MCF 10A (cell line): Measurements from ENCODE around the gene DDX10. TPM values are rescaled to one million over a fixed set of nuclear protein-coding genes. Genes with fewer than 3 reads are reported as not detected.

Source experiments
- BruUV-seq: library from RNA; stranded (reverse); fragments of 400-500 nt; replicated peaks from 2 replicates; lab custom pipeline; 2021; lab: Mats Ljungman, UMichigan
- CTCF ChIA-PET: fragments of 300-600 bp; sonication (Branson Sonifier 250); formaldehyde crosslinking; extraction: SDS; loops from one replicate; lab custom pipeline; 2021; ENCODE audit warnings: antibody characterized with exemption, inconsistent platforms; lab: Yijun Ruan, JAX
- POLR2A ChIA-PET: fragments of 300-600, 350-650 bp; sonication (Branson Sonifier 250); formaldehyde crosslinking; extraction: SDS; loops from one replicate; lab custom pipeline; 2020; ENCODE audit warnings: antibody characterized with exemption, inconsistent platforms; lab: Yijun Ruan, JAX
- DNase-seq: peaks from one replicate; pipeline ENCODE4 v3.0.0-alpha.2; 2018; ENCODE audit not compliant: unreplicated experiment
- H3K27ac Mint-ChIP-seq: one replicate; pipeline ENCODE4 v1.8.0; 2022; ENCODE audit warnings: mild to moderate bottlenecking, low read depth, mixed read lengths; ENCODE audit not compliant: unreplicated experiment
- H3K27me3 Mint-ChIP-seq: one replicate; pipeline ENCODE4 v1.8.0; 2022; ENCODE audit warnings: mixed read lengths; ENCODE audit not compliant: insufficient read depth, unreplicated experiment
- H3K36me3 Mint-ChIP-seq: one replicate; pipeline ENCODE4 v1.8.0; 2022; ENCODE audit warnings: mild to moderate bottlenecking, moderate library complexity, mixed read lengths; ENCODE audit not compliant: insufficient read depth, unreplicated experiment
- H3K4me1 Mint-ChIP-seq: one replicate; pipeline ENCODE4 v1.8.0; 2022; ENCODE audit warnings: mixed read lengths; ENCODE audit not compliant: insufficient read depth, unreplicated experiment
- H3K4me3 Mint-ChIP-seq: one replicate; pipeline ENCODE4 v1.8.0; 2022; ENCODE audit warnings: mild to moderate bottlenecking, moderate library complexity, mixed read lengths; ENCODE audit not compliant: unreplicated experiment
- H3K9me3 Mint-ChIP-seq: one replicate; pipeline ENCODE4 v1.8.0; 2022; ENCODE audit warnings: mixed read lengths; ENCODE audit not compliant: unreplicated experiment
- CTCF ChIP-seq: fragments of 200-600 bp; IDR thresholded peaks from one replicate; pipeline ENCODE4 v1.8.0; 2022; ENCODE audit warnings: antibody characterized with exemption, mild to moderate bottlenecking; ENCODE audit not compliant: unreplicated experiment
- intact Hi-C: fragments of 100-400 bp; cut with micrococcal nuclease; formaldehyde crosslinking; loops from 2 replicates; pipeline ENCODE4 v1.14.1; 2022
- total RNA-seq: library from RNA; stranded (reverse); gene quantifications from 2 replicates; pipeline ENCODE4 v1.2.3, GENCODE V29; 2022

The DDX10 gene
- total RNA-seq, 1 experiment from 2014 or later: 113 TPM

- ChIA-PET POLR2A (interaction anchor here (0.5 to 1.0 kb wide), 2 partner anchors 11 to 908 kb away, joined by 3 read pairs; no protein-coding TSS in a partner anchor), CTCF (no interaction called here)
- DNase-seq: no peak
- Mint-ChIP-seq H3K4me3 (no peak overlapping the region), H3K4me1 (no peaks in the 10 kb centered on the region), H3K36me3 (no peaks in the 10 kb centered on the region), H3K9me3 (no peaks in the 10 kb centered on the region), H3K27me3 (no peaks in the 10 kb centered on the region), H3K27ac (no peak overlapping the region)
- BruUV-seq: no TSS peak
- intact Hi-C loops: no loop called here
- no peak for TF ChIP-seq CTCF
Measured at GRCh38 chr11:108863528-108863927, 198.7 kb downstream of the DDX10 start.

- Mint-ChIP-seq H3K9me3 (no peaks in the 10 kb centered on the region), H3K4me3 (no peak overlapping the region), H3K27ac (no peak overlapping the region), H3K4me1 (peaks cover 5% of the 10 kb centered on the region), H3K36me3 (peaks cover 1% of the 10 kb centered on the region), H3K27me3 (no peaks in the 10 kb centered on the region)
- TF ChIP-seq CTCF: no peak
- no TSS peak for BruUV-seq
- intact Hi-C loops: no loop called here
- no peak for DNase-seq
- ChIA-PET CTCF (interaction anchor here (0.8 kb wide), 1 partner anchor 871 kb away, joined by 3 read pairs; no protein-coding TSS in a partner anchor), POLR2A (no interaction called here)
Measured at GRCh38 chr11:108865406-108865805, 200.5 kb downstream of the DDX10 start.

GRCh38 chr11:108866781-108867180 lies 201.9 kb downstream of the DDX10 start:
- H3K36me3 Mint-ChIP-seq: peaks cover 6% of the 10 kb centered on the region
- no peaks in the 10 kb centered on the region for H3K9me3 Mint-ChIP-seq
- no peak for TF ChIP-seq CTCF
- H3K27ac Mint-ChIP-seq: no peak overlapping the region
- intact Hi-C loops: no loop called here
- no peak for DNase-seq
- no TSS peak for BruUV-seq
- ChIA-PET POLR2A (interaction anchor here (1.2 kb wide), 1 partner anchor 25 kb away, joined by 3 read pairs; no protein-coding TSS in a partner anchor), CTCF (interaction anchor here (1.3 kb wide), 1 partner anchor 101 kb away, joined by 3 read pairs; no protein-coding TSS in a partner anchor)
- H3K4me1 Mint-ChIP-seq: peaks cover 16% of the 10 kb centered on the region
- no peaks in the 10 kb centered on the region for H3K27me3 Mint-ChIP-seq
- no peak overlapping the region for H3K4me3 Mint-ChIP-seq

- Mint-ChIP-seq H3K27me3 (no peaks in the 10 kb centered on the region), H3K27ac (peak overlapping the region; percentile 29), H3K36me3 (peaks cover 6% of the 10 kb centered on the region), H3K4me1 (peaks cover 32% of the 10 kb centered on the region), H3K4me3 (no peak overlapping the region), H3K9me3 (no peaks in the 10 kb centered on the region)
- intact Hi-C loops: loop anchor here (1.0 to 5.0 kb wide), 3 partner anchors 172 to 1067 kb away; no protein-coding TSS in a partner anchor
- DNase-seq: peak; percentile 24
- TF ChIP-seq CTCF: no peak
- ChIA-PET CTCF (interaction anchor here (1.2 to 2.1 kb wide), 2 partner anchors 8 to 172 kb away, joined by 5 to 8 read pairs; no protein-coding TSS in a partner anchor), POLR2A (no interaction called here)
- no TSS peak for BruUV-seq
Measured at GRCh38 chr11:108870373-108871020, 205.6 kb downstream of the DDX10 start.
